Activated naive CD4-positive, alpha-beta T cell treated with anti-CD3 and anti-CD28 coated beads, Interleukin-2, amount 50 U/mL, for 16 hours (primary cell): ENCODE measurements around the gene ABI3BP.

ENCODE experiments used
- DNase-seq: peaks from one replicate; pipeline ENCODE4 v3.0.0-alpha.2; 2020

Gene ABI3BP

GRCh38 chr3:100830931-100831330, 162.3 kb downstream of the ABI3BP start:
- DNase-seq: no peak

GRCh38 chr3:100825574-100825973, 167.6 kb downstream of the ABI3BP start:
- no peak for DNase-seq

GRCh38 chr3:100815583-100815982, 177.6 kb downstream of the ABI3BP start:
- DNase-seq: no peak

GRCh38 chr3:100813828-100814227, 179.4 kb downstream of the ABI3BP start:
- DNase-seq: no peak

- no peak for DNase-seq
Observed at GRCh38 chr3:100811779-100812507, 181.3 kb downstream of the ABI3BP start.

- no peak for DNase-seq
Observed at GRCh38 chr3:100810671-100811070, 182.6 kb downstream of the ABI3BP start.

GRCh38 chr3:100804631-100805030, 188.6 kb downstream of the ABI3BP start:
- no peak for DNase-seq

- DNase-seq: no peak
Observed at GRCh38 chr3:100803711-100804110, 189.5 kb downstream of the ABI3BP start.

- DNase-seq: no peak
Observed at GRCh38 chr3:100802126-100802525, 191.1 kb downstream of the ABI3BP start.

GRCh38 chr3:100798012-100798411, 195.2 kb downstream of the ABI3BP start:
- DNase-seq: no peak

GRCh38 chr3:100796556-100796955, 196.7 kb downstream of the ABI3BP start:
- no peak for DNase-seq

- no peak for DNase-seq
Observed at GRCh38 chr3:100789579-100789978, 203.6 kb downstream of the ABI3BP start.

- no peak for DNase-seq
Observed at GRCh38 chr3:100783619-100784018, 209.6 kb downstream of the ABI3BP start.

GRCh38 chr3:100782906-100783305, 210.3 kb downstream of the ABI3BP start:
- DNase-seq: no peak

- no peak for DNase-seq
Observed at GRCh38 chr3:100782348-100782747, 210.9 kb downstream of the ABI3BP start.

GRCh38 chr3:100781301-100781700, 211.9 kb downstream of the ABI3BP start:
- no peak for DNase-seq

GRCh38 chr3:100780071-100780622, 213.1 kb downstream of the ABI3BP start:
- DNase-seq: no peak

- DNase-seq: no peak
Observed at GRCh38 chr3:100779480-100779879, 213.7 kb downstream of the ABI3BP start.

GRCh38 chr3:100777271-100777670, 215.9 kb downstream of the ABI3BP start:
- DNase-seq: no peak

GRCh38 chr3:100776746-100777145, 216.5 kb downstream of the ABI3BP start:
- no peak for DNase-seq

GRCh38 chr3:100776097-100776729, 217.0 kb downstream of the ABI3BP start:
- DNase-seq: no peak

- no peak for DNase-seq
Observed at GRCh38 chr3:100775669-100776068, 217.6 kb downstream of the ABI3BP start.

GRCh38 chr3:100775226-100775625, 218.0 kb downstream of the ABI3BP start:
- no peak for DNase-seq

- no peak for DNase-seq
Observed at GRCh38 chr3:100769693-100770092, 223.5 kb downstream of the ABI3BP start.
